Heart right ventricle (tissue), 16 donors: ENCODE results near the gene IFIT1. TPM values are rescaled to one million over a fixed set of nuclear protein-coding genes. Genes with fewer than 3 reads are reported as not detected.

Source experiments
- ATAC-seq, 8 donors: fragments of 200-7000 bp; cut with Tn5 transposase; one replicate each; pipeline ENCODE4 v1.9.1; 2020; ENCODE audit warnings: mild to moderate bottlenecking in 8 of 8, moderate library complexity in 8 of 8, moderate number of reproducible peaks in 1 of 8
- DNase-seq, 2 donors: peaks; one replicate each; pipeline ENCODE4 v3.0.0-alpha.2; 2020
- H3K27ac ChIP-seq, 10 donors: fragments of 200-600 bp; sonication (generic) in 2 of 10; one replicate each; pipeline versions ENCODE4 v1.5.0 to v1.8.0; 2020 to 2022; ENCODE audit warnings: mild to moderate bottlenecking in 3 of 10
- H3K27me3 ChIP-seq, 7 donors: fragments of 200-600 bp; one replicate each; pipeline ENCODE4 v1.8.0; 2021 to 2022; ENCODE audit warnings: mild to moderate bottlenecking in 2 of 7
- H3K36me3 ChIP-seq, 9 donors: fragments of 200-600 bp; sonication (generic) in 1 of 9; one replicate each; pipeline versions ENCODE4 v1.5.0 to v1.8.0; 2020 to 2022; ENCODE audit warnings: mild to moderate bottlenecking in 2 of 9
- H3K4me1 ChIP-seq, 9 donors: fragments of 200-600 bp; sonication (generic) in 1 of 9; one replicate each; pipeline versions ENCODE4 v1.5.0 to v1.8.0; 2020 to 2022; ENCODE audit warnings: mild to moderate bottlenecking in 4 of 9
- H3K4me3 ChIP-seq, 10 donors: fragments of 200-600 bp; sonication (generic) in 2 of 10; one replicate each; pipeline versions ENCODE4 v1.5.0 to v1.8.0; 2020 to 2022; ENCODE audit warnings: mild to moderate bottlenecking in 7 of 10, moderate library complexity in 2 of 10
- H3K9me3 ChIP-seq, 11 donors: fragments of 200-600 bp in 10 of 11; sonication (generic) in 2 of 11; one replicate each; pipeline versions ENCODE4 v1.5.0 to v1.8.0; 2013 to 2022; ENCODE audit warnings: mild to moderate bottlenecking in 2 of 11, control low read depth in 1 of 11, moderate library complexity in 1 of 11
- WGBS, 2 donors: extraction: QIAGEN DNeasy Blood & Tissue Kit; methylation state at CpG; one replicate each; pipeline ENCODE4 v1.1.7; 2013; ENCODE audit warnings: inconsistent platforms in 1 of 2; 5-methylcytosine and 5-hydroxymethylcytosine counted together
- intact Hi-C, 10 donors: fragments of 100-400 bp; cut with DNase I; formaldehyde crosslinking; loops; one replicate each; pipeline versions ENCODE4 v1.11.1 to v1.14.2; 2022
- polyA plus RNA-seq, 2 donors: library from polyadenylated mRNA; stranded (reverse); fragments of 200-250 nt; gene quantifications; one replicate each; pipeline ENCODE4 v1.2.3, GENCODE V29; 2013
- total RNA-seq, 10 donors: library from RNA; stranded (reverse); fragmentation: NEBNext Ultra II Directional in 3 of 10; extraction: Animal tissue kit (Norgen Biotek cat#: 25700) in 3 of 10; gene quantifications; one replicate each; pipeline versions ENCODE4 v1.2.1 to v1.2.4, GENCODE V29; 2021 to 2023
- TF ChIP-seq, protein P1 (sequence below), 9 donors: fragments of 200-600 bp; sonication (generic) in 2 of 9; IDR thresholded peaks; one replicate each; pipeline versions ENCODE4 v1.5.0 to v1.8.0; 2021 to 2022; ENCODE audit warnings: antibody characterized with exemption in 9 of 9, mild to moderate bottlenecking in 5 of 9, moderate library complexity in 1 of 9
- donor health status: Arrhythmogenic right ventricular cardiomyopathy.
- donor health status: ischemic (EF 13 %, LVEDD 7.1; RV severe dilation, severe dysfunction).
- donor health status: healthy with polysubstance abuse.
- donor health status: DM: no; HTN: yes; CAD: no.
- donor health status: DM: no; HTN: no; CAD: no.
- donor health status: ischemic (EF 25% LVEDD 6.9; RV normal size, moderate dysfunction).
- donor health status: ischemic (EF 25% LVEDD 5.7; RV mildly dilated, moderate dysfunction).
- donor health status: healthy.
- donor health status: DM: yes; HTN: yes; CAD: no.
- donor health status: Ischemic cardiomyopathy.
- donor health status: ischemic (EF 35%, LVEDD 5.7; RV mildly dilated, moderate dysfunction).
- donor health status: nonischemic (EF 11% LVEDD 7.7; RV severe dilation, severe dysfunction).
- donor health status: DM: yes; HTN: yes; CAD: no.
- donor health status: PGD.
- donor health status: ischemic (EF 29% LVEDD 5.4; RV normal size, mild dysfunction).
- donor health status: nonischemic (EF 23%, LVEDD 6.1; RV moderate dilation, normal function).

IFIT1 gene
- total and polyA plus RNA-seq, 12 donors: 5.1 to 50.1 (median 27.8) TPM

DNA sequence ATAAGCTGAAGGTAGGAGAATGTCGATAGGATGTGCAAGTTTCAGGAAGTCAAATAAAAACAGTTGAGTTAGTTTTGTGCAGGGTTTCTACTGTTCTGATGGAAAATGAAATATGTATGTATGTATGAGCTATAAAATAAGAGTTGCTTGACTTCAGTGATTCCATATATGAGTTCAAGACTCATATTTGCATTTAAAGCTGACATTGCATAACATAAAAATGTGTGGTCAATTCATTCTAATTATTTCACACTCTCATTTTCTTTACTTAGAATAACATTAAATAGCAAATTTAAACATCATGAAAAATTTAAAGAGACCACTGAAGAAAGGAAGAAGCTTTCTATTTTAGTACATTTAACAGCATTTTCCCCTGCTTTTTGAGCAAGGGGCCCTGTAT is 59.8 kb downstream of the IFIT1 start:
- TF ChIP-seq, protein P1, sequence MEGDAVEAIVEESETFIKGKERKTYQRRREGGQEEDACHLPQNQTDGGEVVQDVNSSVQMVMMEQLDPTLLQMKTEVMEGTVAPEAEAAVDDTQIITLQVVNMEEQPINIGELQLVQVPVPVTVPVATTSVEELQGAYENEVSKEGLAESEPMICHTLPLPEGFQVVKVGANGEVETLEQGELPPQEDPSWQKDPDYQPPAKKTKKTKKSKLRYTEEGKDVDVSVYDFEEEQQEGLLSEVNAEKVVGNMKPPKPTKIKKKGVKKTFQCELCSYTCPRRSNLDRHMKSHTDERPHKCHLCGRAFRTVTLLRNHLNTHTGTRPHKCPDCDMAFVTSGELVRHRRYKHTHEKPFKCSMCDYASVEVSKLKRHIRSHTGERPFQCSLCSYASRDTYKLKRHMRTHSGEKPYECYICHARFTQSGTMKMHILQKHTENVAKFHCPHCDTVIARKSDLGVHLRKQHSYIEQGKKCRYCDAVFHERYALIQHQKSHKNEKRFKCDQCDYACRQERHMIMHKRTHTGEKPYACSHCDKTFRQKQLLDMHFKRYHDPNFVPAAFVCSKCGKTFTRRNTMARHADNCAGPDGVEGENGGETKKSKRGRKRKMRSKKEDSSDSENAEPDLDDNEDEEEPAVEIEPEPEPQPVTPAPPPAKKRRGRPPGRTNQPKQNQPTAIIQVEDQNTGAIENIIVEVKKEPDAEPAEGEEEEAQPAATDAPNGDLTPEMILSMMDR (IDR thresholded peaks at IDR 0.05): no peak
- DNase-seq (no peak), ATAC-seq (no peak)
- peaks cover 0 to 4% (median 0%) of the 10 kb centered on the region in 11 donors for H3K9me3 ChIP-seq
- intact Hi-C loops: no loop called here
- no peak overlapping the region for H3K27ac ChIP-seq
- no peaks in the 10 kb centered on the region for H3K36me3 ChIP-seq
- 56 to 61% methylated on average over 1 of the region's 1 CpG for WGBS, 2 donors
- H3K4me3 ChIP-seq: no peak overlapping the region
- peaks cover 0 to 4% (median 0%) of the 10 kb centered on the region in 9 donors for H3K4me1 ChIP-seq
- H3K27me3 ChIP-seq: no peaks in the 10 kb centered on the region

DNA sequence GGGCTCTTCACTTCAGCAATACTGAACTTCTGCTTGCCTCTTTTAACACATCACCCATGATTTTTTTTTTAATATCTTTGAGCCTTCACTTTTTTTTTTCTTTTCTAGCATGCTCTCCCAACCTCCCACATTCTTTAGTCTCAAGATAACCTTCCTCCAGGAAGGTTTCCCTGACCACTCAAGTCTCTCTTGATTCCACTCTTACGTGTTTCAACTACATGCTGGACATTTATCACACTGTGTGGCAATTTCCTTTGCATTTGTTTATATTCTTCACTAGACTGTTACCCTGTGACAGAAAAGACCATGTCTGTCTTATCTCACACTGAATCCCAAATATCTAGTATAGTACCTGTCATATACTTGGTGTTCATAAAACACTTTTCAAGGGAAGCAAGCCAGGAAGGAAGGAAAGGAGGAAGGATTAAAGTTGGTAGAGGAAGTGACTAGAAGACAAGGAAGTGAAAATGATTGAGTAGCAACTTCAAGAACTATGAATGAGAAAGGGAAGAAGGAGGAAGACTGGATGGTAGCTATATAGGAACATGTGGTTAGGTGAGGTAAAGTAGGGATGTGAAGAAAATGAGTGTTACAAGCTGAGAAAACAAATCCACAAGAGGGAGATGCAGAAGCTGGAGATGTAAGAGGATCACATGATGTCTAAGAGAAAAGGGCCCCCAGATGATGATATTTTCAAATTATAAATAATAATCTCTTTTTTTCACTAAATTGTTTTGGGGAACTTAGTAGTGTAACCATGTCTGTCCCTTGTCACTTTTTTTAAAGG is 62.3 kb downstream of the IFIT1 start:
- ATAC-seq (no peak), DNase-seq (no peak)
- WGBS, 2 donors: 84 to 86% methylated on average over 1 of the region's 1 CpG
- Histone ChIP-seq H3K27me3 (no peaks in the 10 kb centered on the region), H3K27ac (no peak overlapping the region), H3K36me3 (no peaks in the 10 kb centered on the region), H3K4me1 (peaks cover 3 to 20% (median 13%) of the 10 kb centered on the region in 9 donors), H3K9me3 (peaks cover 0 to 4% (median 0%) of the 10 kb centered on the region in 11 donors), H3K4me3 (no peak overlapping the region)
- intact Hi-C loops: no loop called here
- TF ChIP-seq, protein P1 (IDR thresholded peaks at IDR 0.05): no peak

Other genes starting within 250 kb of the IFIT1 start
- gene CH25H, start 185.3 kb upstream of the IFIT1 start, total RNA-seq: 1 to 10 TPM in 3 of 10 donors, under 1 TPM in 6, not detected in 1; 0.31 to 8.8 (median 0.76) TPM
- gene CH25H, start 185.3 kb upstream of the IFIT1 start, polyA plus RNA-seq: under 1 TPM; 0.23 to 0.51 TPM
- 10 to 100 TPM; 12.4 to 58.5 (median 15.3) TPM for gene LIPA, start 140.8 kb upstream of the IFIT1 start, total RNA-seq
- gene LIPA, start 140.8 kb upstream of the IFIT1 start, polyA plus RNA-seq: 10 to 100 TPM in 1 of 2 donors, 1 to 10 TPM in 1; 7.8 to 17.6 TPM
- gene IFIT2, start 90.6 kb upstream of the IFIT1 start, total RNA-seq: 10 to 100 TPM in 3 of 10 donors, 1 to 10 TPM in 7; 2.1 to 24.4 (median 6.5) TPM
- 1 to 10 TPM; 1.8 to 4.6 TPM for gene IFIT2, start 90.6 kb upstream of the IFIT1 start, polyA plus RNA-seq
- gene IFIT3, start 64.6 kb upstream of the IFIT1 start, total RNA-seq: 100 to 1,000 TPM in 1 of 10 donors, 10 to 100 TPM in 7, 1 to 10 TPM in 2; 8.0 to 102 (median 13.2) TPM
- 1 to 10 TPM; 4.7 to 7.9 TPM for gene IFIT3, start 64.6 kb upstream of the IFIT1 start, polyA plus RNA-seq
- gene IFIT1B, start 14.6 kb upstream of the IFIT1 start, total RNA-seq: under 1 TPM in 1 of 10 donors, not detected in 9; 0.21 TPM
- gene IFIT1B, start 14.6 kb upstream of the IFIT1 start, polyA plus RNA-seq: not detected
- 10 to 100 TPM in 8 of 10 donors, 1 to 10 TPM in 2; 8.3 to 16.9 (median 11.2) TPM for gene IFIT5, start 21.9 kb downstream of the IFIT1 start, total RNA-seq
- gene IFIT5, start 21.9 kb downstream of the IFIT1 start, polyA plus RNA-seq: 1 to 10 TPM; 5.4 to 7.0 TPM
- 1 to 10 TPM; 1.8 to 3.6 (median 2.8) TPM for gene SLC16A12, start 143.0 kb downstream of the IFIT1 start, total RNA-seq
- 1 to 10 TPM; 1.9 to 2.3 TPM for gene SLC16A12, start 143.0 kb downstream of the IFIT1 start, polyA plus RNA-seq